Endothelial cell (in vitro differentiated cells): ENCODE data around the gene CES4A. TPM values are rescaled to one million over a fixed set of nuclear protein-coding genes. Genes with fewer than 3 reads are reported as not detected.
A peak's percentile ranks its signal among the peaks of the same experiment; 100 is the strongest.
"Not testable (repeated sequence)": the region's sequence is repeated elsewhere in the genome, so short reads cannot be mapped to it uniquely, and the experiment has no call there.

Source experiments
- DNase-seq: peaks from one replicate; pipeline ENCODE4 v3.0.0; 2021; ENCODE audit warnings: low spot score
- H3K27ac Mint-ChIP-seq: one replicate; pipeline ENCODE4 v1.8.0; 2021; ENCODE audit warnings: mixed read lengths, inconsistent platforms; ENCODE audit not compliant: unreplicated experiment
- H3K27me3 Mint-ChIP-seq: one replicate; pipeline ENCODE4 v1.8.0; 2021; ENCODE audit warnings: mild to moderate bottlenecking, moderate library complexity, mixed read lengths, inconsistent platforms; ENCODE audit not compliant: unreplicated experiment
- H3K36me3 Mint-ChIP-seq: one replicate; pipeline ENCODE4 v1.8.0; 2021; ENCODE audit warnings: mild to moderate bottlenecking, low read depth, mixed read lengths, inconsistent platforms; ENCODE audit not compliant: unreplicated experiment
- H3K4me1 Mint-ChIP-seq: one replicate; pipeline ENCODE4 v1.8.0; 2021; ENCODE audit warnings: mild to moderate bottlenecking, mixed read lengths, inconsistent platforms; ENCODE audit not compliant: unreplicated experiment
- H3K4me3 Mint-ChIP-seq: one replicate; pipeline ENCODE4 v1.8.0; 2021; ENCODE audit warnings: mild to moderate bottlenecking, mixed read lengths, inconsistent platforms; ENCODE audit not compliant: unreplicated experiment
- H3K9me3 Mint-ChIP-seq: one replicate; pipeline ENCODE4 v1.8.0; 2021; ENCODE audit warnings: mixed read lengths, inconsistent platforms; ENCODE audit not compliant: unreplicated experiment
- total RNA-seq: library from RNA; stranded (reverse); fragmentation: NEBNext Ultra II Directional; extraction: Animal tissue kit (Norgen Biotek cat#: 25700); gene quantifications from one replicate; pipeline ENCODE4 v1.2.1, GENCODE V29; 2021; ENCODE audit not compliant: unreplicated experiment
- TF ChIP-seq, protein P1 (sequence below): fragments of 200-600 bp; sonication (generic); IDR thresholded peaks from one replicate; pipeline ENCODE4 v1.5.0; 2021; ENCODE audit warnings: antibody characterized with exemption; ENCODE audit not compliant: unreplicated experiment

CES4A gene
- total RNA-seq, 1 donor from 2014 or later, result 1.1 TPM

DNA sequence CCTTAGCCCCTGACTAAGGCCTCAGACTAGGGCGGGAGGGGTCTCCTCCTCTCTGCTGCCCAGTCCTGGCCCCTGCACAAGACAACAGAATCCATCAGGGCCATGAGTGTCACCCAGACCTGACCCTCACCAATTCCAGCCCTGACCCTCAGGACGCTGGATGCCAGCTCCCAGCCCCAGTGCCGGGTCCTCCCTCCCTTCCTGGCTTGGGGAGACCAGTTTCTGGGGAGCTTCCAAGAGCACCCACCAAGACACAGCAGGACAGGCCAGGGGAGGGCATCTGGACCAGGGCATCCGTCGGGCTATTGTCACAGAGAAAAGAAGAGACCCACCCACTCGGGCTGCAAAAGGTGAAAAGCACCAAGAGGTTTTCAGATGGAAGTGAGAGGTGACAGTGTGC, 14.7 kb upstream of the CES4A start:
- no peaks in the 10 kb centered on the region for H3K9me3 Mint-ChIP-seq
- peaks cover 8% of the 10 kb centered on the region for H3K4me1 Mint-ChIP-seq
- no peak overlapping the region for H3K27ac Mint-ChIP-seq
- H3K27me3 Mint-ChIP-seq, result peaks cover 6% of the 10 kb centered on the region
- TF ChIP-seq, protein P1, sequence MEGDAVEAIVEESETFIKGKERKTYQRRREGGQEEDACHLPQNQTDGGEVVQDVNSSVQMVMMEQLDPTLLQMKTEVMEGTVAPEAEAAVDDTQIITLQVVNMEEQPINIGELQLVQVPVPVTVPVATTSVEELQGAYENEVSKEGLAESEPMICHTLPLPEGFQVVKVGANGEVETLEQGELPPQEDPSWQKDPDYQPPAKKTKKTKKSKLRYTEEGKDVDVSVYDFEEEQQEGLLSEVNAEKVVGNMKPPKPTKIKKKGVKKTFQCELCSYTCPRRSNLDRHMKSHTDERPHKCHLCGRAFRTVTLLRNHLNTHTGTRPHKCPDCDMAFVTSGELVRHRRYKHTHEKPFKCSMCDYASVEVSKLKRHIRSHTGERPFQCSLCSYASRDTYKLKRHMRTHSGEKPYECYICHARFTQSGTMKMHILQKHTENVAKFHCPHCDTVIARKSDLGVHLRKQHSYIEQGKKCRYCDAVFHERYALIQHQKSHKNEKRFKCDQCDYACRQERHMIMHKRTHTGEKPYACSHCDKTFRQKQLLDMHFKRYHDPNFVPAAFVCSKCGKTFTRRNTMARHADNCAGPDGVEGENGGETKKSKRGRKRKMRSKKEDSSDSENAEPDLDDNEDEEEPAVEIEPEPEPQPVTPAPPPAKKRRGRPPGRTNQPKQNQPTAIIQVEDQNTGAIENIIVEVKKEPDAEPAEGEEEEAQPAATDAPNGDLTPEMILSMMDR, result no peak
- no peaks in the 10 kb centered on the region for H3K36me3 Mint-ChIP-seq
- H3K4me3 Mint-ChIP-seq, result no peak overlapping the region
- DNase-seq, result no peak

DNA sequence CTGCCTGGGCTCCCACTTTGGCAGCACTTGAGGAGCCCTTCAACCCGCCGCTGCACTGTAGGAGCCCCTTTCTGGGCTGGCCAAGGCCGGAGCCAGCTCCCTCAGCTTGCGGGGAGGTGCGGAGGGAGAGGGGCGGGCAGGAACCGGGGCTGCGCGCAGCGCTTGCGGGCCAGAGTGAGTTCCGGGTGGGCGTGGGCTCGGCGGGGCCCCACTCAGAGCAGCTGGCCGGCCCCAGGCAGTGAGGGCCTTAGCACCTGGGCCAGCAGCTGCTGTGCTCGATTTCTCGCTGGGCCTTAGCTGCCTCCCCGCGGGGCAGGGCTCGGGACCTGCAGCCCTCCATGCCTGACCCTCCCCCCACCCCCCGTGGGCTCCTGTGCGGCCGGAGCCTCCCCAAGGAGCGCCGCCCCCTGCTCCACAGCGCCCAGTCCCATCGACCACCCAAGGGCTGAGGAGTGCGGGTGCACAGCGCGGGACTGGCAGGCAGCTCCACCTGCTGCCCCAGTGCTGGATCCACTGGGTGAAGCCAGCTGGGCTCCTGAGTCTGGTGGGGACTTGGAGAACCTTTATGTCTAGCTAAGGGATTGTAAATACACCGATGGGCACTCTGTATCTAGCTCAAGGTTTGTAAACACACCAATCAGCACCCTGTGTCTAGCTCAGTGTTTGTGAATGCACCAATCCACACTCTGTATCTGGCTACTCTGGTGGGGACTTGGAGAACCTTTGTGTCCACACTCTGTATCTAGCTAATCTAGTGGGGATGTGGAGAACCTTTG, 14.0 kb upstream of the CES4A start:
- DNase-seq, H3K4me1 Mint-ChIP-seq: not testable (repeated sequence)

DNA sequence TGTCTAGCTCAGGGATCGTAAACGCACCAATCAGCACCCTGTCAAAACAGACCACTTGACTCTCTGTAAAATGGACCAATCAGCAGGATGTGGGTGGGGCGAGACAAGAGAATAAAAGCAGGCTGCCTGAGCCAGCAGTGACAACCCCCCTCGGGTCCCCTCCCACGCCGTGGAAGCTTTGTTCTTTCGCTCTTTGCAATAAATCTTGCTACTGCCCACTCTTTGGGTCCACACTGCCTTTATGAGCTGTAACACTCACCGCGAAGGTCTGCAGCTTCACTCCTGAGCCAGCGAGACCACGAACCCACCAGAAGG, 13.5 kb upstream of the CES4A start:
- DNase-seq, H3K27me3 Mint-ChIP-seq, H3K9me3 Mint-ChIP-seq, H3K4me3 Mint-ChIP-seq, H3K36me3 Mint-ChIP-seq, H3K4me1 Mint-ChIP-seq: not testable (repeated sequence)
- peak overlapping the region; percentile 48 for H3K27ac Mint-ChIP-seq

More for the DNA sequence above, 14.0 kb upstream of the CES4A start:
- not testable (repeated sequence) for H3K9me3 Mint-ChIP-seq, H3K36me3 Mint-ChIP-seq, H3K4me3 Mint-ChIP-seq, H3K27ac Mint-ChIP-seq, H3K27me3 Mint-ChIP-seq

DNA sequence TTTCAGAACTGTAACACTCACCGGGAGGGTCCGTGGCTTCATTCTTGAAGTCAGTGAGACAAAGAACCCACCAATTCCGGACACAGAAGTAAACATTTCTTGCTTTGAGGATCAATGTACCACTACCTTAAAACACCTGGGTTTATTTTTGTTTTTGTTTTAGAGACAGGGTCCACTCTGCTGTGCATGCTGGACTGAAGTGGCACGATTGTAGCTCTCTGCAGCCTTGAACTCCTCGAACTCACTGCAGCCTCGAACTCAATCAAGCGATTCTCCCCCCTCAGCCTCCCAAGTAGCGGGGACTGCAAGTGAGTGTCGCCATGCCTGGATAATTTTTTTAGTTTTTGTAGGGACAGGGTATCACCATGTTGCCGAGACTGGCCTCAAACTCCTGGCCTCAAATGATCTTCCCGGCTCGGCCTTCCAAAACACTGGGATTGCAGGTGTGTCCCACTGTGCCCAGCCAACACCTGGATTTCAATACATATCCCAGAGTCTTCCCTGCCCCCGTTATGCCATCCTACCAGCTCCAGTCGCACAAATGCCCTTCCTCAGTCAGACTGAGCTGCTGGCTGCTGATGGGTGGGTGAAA, 13.0 kb upstream of the CES4A start:
- TF ChIP-seq, protein P1, result no peak
- peak overlapping the region; percentile 48 for H3K27ac Mint-ChIP-seq
- peaks cover 8% of the 10 kb centered on the region for H3K4me1 Mint-ChIP-seq
- no peak overlapping the region for H3K4me3 Mint-ChIP-seq
- DNase-seq, result no peak
- H3K36me3 Mint-ChIP-seq, result no peaks in the 10 kb centered on the region
- peaks cover 2% of the 10 kb centered on the region for H3K27me3 Mint-ChIP-seq
- no peaks in the 10 kb centered on the region for H3K9me3 Mint-ChIP-seq

DNA sequence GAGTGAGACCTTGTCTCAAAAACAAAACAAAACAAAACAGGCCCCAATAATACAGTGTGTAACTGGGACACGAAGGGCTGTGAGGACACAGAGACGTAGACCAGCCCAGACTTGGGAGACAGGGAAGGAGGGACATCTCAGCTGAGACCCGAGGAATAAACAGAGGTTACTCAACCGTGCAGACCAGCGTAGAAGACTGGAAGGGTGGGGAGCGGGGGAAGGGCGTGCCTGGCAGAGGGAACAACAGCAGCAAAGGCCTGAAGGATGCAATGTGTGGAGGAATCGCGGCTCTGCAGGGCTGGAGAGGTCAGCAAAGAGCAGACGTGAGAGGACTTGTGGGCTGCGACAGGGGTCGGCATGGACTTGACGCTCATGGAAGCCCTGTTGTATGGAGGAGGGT, 11.6 kb upstream of the CES4A start:
- TF ChIP-seq, protein P1, result no peak
- H3K36me3 Mint-ChIP-seq, result no peaks in the 10 kb centered on the region
- H3K9me3 Mint-ChIP-seq, result no peaks in the 10 kb centered on the region
- H3K4me1 Mint-ChIP-seq, result peaks cover 8% of the 10 kb centered on the region
- peaks cover under 1% of the 10 kb centered on the region for H3K27me3 Mint-ChIP-seq
- no peak for DNase-seq
- H3K27ac Mint-ChIP-seq, result no peak overlapping the region
- H3K4me3 Mint-ChIP-seq, result no peak overlapping the region
